HG03432 (cell line): ENCODE results near the gene PATE4.

Experiments
- ATAC-seq: cut with Tn5 transposase; IDR thresholded peaks from one replicate; pipeline ENCODE4 v1.9.1; 2021; ENCODE audit warnings: mild to moderate bottlenecking, moderate library complexity; ENCODE audit not compliant: unreplicated experiment

The PATE4 gene

DNA sequence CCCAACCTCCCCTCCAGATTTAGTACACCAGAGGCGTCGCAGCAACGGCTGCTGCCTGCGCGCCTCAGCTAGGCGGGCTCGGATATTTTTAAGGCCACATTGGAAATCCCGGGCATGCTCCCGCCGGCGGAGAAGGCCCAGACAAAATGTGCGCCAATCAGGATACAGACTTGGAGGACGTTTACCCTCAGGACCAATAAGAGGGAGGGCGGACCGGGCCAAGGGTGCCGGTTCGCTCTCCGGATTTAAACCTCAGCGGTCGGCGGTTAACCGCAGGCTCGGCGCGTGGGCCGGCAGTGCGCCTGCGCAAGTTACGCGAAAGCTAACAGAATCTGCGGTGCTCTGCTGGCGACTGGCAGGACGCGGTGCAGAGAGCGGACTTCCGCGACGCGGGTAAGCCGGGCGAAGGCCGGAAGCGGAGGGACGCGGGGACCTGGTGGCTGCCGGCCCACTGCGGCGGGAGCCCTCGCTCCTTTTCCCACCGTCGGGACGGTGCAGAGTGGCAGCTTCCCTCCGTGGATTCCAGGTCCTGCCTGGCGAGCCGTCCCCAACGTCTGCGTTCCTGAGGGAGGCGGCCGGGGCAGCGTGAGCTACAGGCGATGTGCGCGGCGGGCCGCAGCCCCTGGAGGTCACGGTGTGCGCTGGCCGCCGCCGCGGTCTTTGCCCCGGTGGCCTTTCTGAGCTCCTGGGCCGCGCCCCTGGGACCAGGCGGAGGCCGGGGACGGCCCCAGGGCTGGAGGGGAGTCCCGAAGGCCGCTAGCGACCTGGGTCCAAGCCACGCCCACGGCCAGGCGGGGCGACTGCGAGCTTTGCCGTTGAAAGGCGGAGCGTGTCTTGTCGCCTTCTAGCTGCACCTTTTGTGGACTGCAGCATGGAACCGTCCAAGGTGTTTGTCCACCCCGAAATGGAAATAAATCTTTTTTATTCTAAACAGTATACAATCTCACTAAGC lies 54.5 kb downstream of the PATE4 start, which contains the start of gene HYLS1:
Gene HYLS1 (plus strand): TSS at position 296 of the 952 bp plus-strand sequence. CDS start 11,701 bp downstream, outside the sequence.
- ATAC-seq = peak; percentile 88
